Endothelial cell of umbilical vein (primary cell): ENCODE measurements around the gene MBOAT2. TPM values are rescaled to one million over a fixed set of nuclear protein-coding genes. Genes with fewer than 3 reads are reported as not detected.

Experiments used
- BruUV-seq: library from RNA; stranded (reverse); fragments of 400-500 nt; replicated peaks from 2 replicates; lab custom pipeline; 2021; lab: Mats Ljungman, UMichigan
- CTCF ChIA-PET: fragments of 300-600, 350-600 bp; sonication (Branson Sonifier 250); formaldehyde crosslinking; loops from one replicate; lab custom pipeline; 2021; ENCODE audit warnings: antibody characterized with exemption, inconsistent platforms; lab: Charles Lee
- POLR2A ChIA-PET: fragments of 300-600, 350-600 bp; sonication (Branson Sonifier 250); formaldehyde crosslinking; loops from one replicate; lab custom pipeline; 2021; ENCODE audit warnings: antibody characterized with exemption, inconsistent platforms; lab: Charles Lee
- DNase-seq: peaks from one replicate; pipeline ENCODE4 v3.0.0-alpha.2; 2011; ENCODE audit warnings: low read depth, low spot score
- FAIRE-seq: peaks from 2 replicates; lab custom pipeline; 2011; peaks lifted over from hg19 to GRCh38; lab: Jason Lieb, UNC
- H2AFZ ChIP-seq: 2 replicates; pipeline ENCODE4 v1.6.0; 2012; ENCODE audit warnings: low read depth, low read length, control low read depth, inconsistent platforms
- H3K27ac ChIP-seq: 2 replicates; pipeline ENCODE4 v1.5.1; 2011; ENCODE audit warnings: low read depth, mild to moderate bottlenecking, control low read depth, low read length, moderate library complexity; ENCODE audit not compliant: insufficient read depth
- H3K27me3 ChIP-seq, 2 experiments: 2 replicates each; pipeline versions ENCODE4 v1.6.0 to v1.6.1; 2011; ENCODE audit warnings: low read length in 2 of 2, mixed read lengths in 1 of 2; ENCODE audit not compliant: control insufficient read depth in 2 of 2, insufficient read depth in 2 of 2
- H3K36me3 ChIP-seq, 2 experiments: 2 replicates in 1 of 2; 3 replicates in 1 of 2; pipeline ENCODE4 v1.5.1; 2011; ENCODE audit warnings: low read length in 2 of 2, mild to moderate bottlenecking in 1 of 2, moderate library complexity in 1 of 2; ENCODE audit not compliant: control insufficient read depth in 2 of 2, insufficient read depth in 2 of 2; ENCODE audit errors: extremely low read depth in 1 of 2
- H3K4me1 ChIP-seq: 3 replicates; pipeline ENCODE4 v1.5.1; 2011; ENCODE audit warnings: mild to moderate bottlenecking, low read length; ENCODE audit not compliant: control insufficient read depth, insufficient read depth; ENCODE audit errors: extremely low read depth
- H3K4me2 ChIP-seq: 2 replicates; pipeline ENCODE4 v1.6.1; 2011; ENCODE audit warnings: low read length, control low read depth, mixed read lengths; ENCODE audit not compliant: insufficient read depth
- H3K4me3 ChIP-seq, 3 experiments: fragments of 200-600 bp in 1 of 3; sonication (generic), shearing (Covaris generic) in 1 of 3; replicated peaks in 1 of 3; 2 replicates each; pipeline ENCODE4 v1.5.1; 2011 to 2016; ENCODE audit warnings: control low read depth in 3 of 3, low read length in 3 of 3, mild to moderate bottlenecking in 2 of 3, inconsistent platforms in 1 of 3, low read depth in 1 of 3, moderate library complexity in 1 of 3; ENCODE audit not compliant: insufficient read depth in 1 of 3
- H3K79me2 ChIP-seq: 2 replicates; pipeline ENCODE4 v1.6.0; 2012; ENCODE audit warnings: low read length, inconsistent platforms; ENCODE audit not compliant: control insufficient read depth, insufficient read depth
- H3K9ac ChIP-seq: replicated peaks from 2 replicates; pipeline ENCODE3; 2011; ENCODE audit warnings: low read length, control low read depth; ENCODE audit not compliant: insufficient read depth; ENCODE audit errors: extremely low read depth
- H3K9me1 ChIP-seq: replicated peaks from 3 replicates; pipeline ENCODE4 v1.6.0; 2011; ENCODE audit warnings: mild to moderate bottlenecking, low read length; ENCODE audit not compliant: control insufficient read depth, insufficient read depth; ENCODE audit errors: extremely low read depth
- H3K9me3 ChIP-seq: replicated peaks from 2 replicates; pipeline ENCODE4 v1.5.1; 2012; ENCODE audit warnings: low read length, inconsistent platforms; ENCODE audit not compliant: control insufficient read depth, insufficient read depth
- H4K20me1 ChIP-seq: replicated peaks from 2 replicates; pipeline ENCODE3; 2011; ENCODE audit warnings: mild to moderate bottlenecking, low read length; ENCODE audit not compliant: control insufficient read depth, insufficient read depth; ENCODE audit errors: extremely low read depth
- CTCF ChIP-seq, 2 donors: IDR thresholded peaks; 1 replicate in 1 of 2; 2 replicates in 1 of 2; pipeline ENCODE4 v1.5.1; 2011; ENCODE audit warnings: low read length in 2 of 2, mild to moderate bottlenecking in 2 of 2, moderate library complexity in 2 of 2, control low read depth in 1 of 2, inconsistent platforms in 1 of 2, low read depth in 1 of 2; ENCODE audit not compliant: insufficient read depth in 1 of 2; ENCODE audit errors: extremely low read depth in 1 of 2
- EZH2 ChIP-seq: IDR thresholded peaks from 2 replicates; pipeline ENCODE4 v1.6.1; 2012; ENCODE audit warnings: borderline replicate concordance, low read depth, mild to moderate bottlenecking, moderate library complexity, low read length, inconsistent platforms; ENCODE audit not compliant: severe bottlenecking
- GATA2 ChIP-seq: IDR thresholded peaks from 2 replicates; pipeline ENCODE4 v1.7.0; 2011; ENCODE audit warnings: low read depth, mild to moderate bottlenecking, moderate library complexity, mixed read lengths, low read length; ENCODE audit not compliant: insufficient read length, insufficient read depth
- MAX ChIP-seq: IDR thresholded peaks from 2 replicates; pipeline ENCODE4 v1.6.1; 2011; ENCODE audit not compliant: insufficient read depth, insufficient read length
- dilution Hi-C: fragments of 300-500 bp; cut with MboI; formaldehyde crosslinking; loops from one replicate; pipeline ENCODE4 v1.15.0; 2019; ENCODE audit warnings: low sequenced_read_pairs; ENCODE audit not compliant: extremely low pct_ligation_motif_present
- intact Hi-C: fragments of 100-400 bp; cut with micrococcal nuclease; formaldehyde crosslinking; loops from one replicate; pipeline ENCODE4 v1.10.0; 2022
- polyA plus RNA-seq, 4 experiments: library from polyadenylated mRNA; depleted of rRNA in 3 of 4; stranded (reverse) in 3 of 4; unstranded in 1 of 4; fragments of >200 nt; gene quantifications; 2 replicates each; pipeline versions ENCODE4 v1.2.1 to v1.2.3, GENCODE V29; 2011 to 2012; ENCODE audit warnings: missing spikeins in 1 of 4
- total RNA-seq: library from RNA; stranded (reverse); gene quantifications from 2 replicates; pipeline ENCODE4 v1.2.3, GENCODE V29; 2021

Gene MBOAT2
- total and polyA plus RNA-seq, 2 donors (not counting 3 experiments of a cell fraction or from before 2014, with no cell fraction given), result 10.9 to 22.1 TPM

- no peaks in the 10 kb centered on the region for H3K9me3 ChIP-seq
- no peaks in the 10 kb centered on the region for H4K20me1 ChIP-seq
- no peak overlapping the region for H3K4me3 ChIP-seq
- TF ChIP-seq MAX, result no peak
- no peak overlapping the region for H3K27ac ChIP-seq
- no peak for DNase-seq
- ChIA-PET POLR2A (no interaction called here), CTCF (no interaction called here)
- H3K4me1 ChIP-seq, result no peaks in the 10 kb centered on the region
- BruUV-seq, result no TSS peak
- no peaks in the 10 kb centered on the region for H3K79me2 ChIP-seq
- no peak for FAIRE-seq
- H3K36me3 ChIP-seq, result no peaks in the 10 kb centered on the region
- intact Hi-C loops, result no loop called here
- no peak overlapping the region for H2AFZ ChIP-seq
- H3K4me2 ChIP-seq, result no peak overlapping the region
- H3K9me1 ChIP-seq, result no peaks in the 10 kb centered on the region
- dilution Hi-C loops, result no loop called here
- no peaks in the 10 kb centered on the region for H3K27me3 ChIP-seq
- H3K9ac ChIP-seq, result no peak overlapping the region
Observed at GRCh38 chr2:8876628-8877027, 126.9 kb downstream of the MBOAT2 start.

GRCh38 chr2:8872821-8873432 lies 130.6 kb downstream of the MBOAT2 start:
- Histone ChIP-seq H2AFZ (no peak overlapping the region), H3K9me1 (no peaks in the 10 kb centered on the region), H3K4me1 (no peaks in the 10 kb centered on the region), H3K4me3 (no peak overlapping the region), H3K27ac (no peak overlapping the region), H4K20me1 (no peaks in the 10 kb centered on the region), H3K4me2 (no peak overlapping the region), H3K36me3 (no peaks in the 10 kb centered on the region), H3K27me3 (no peaks in the 10 kb centered on the region), H3K9me3 (no peaks in the 10 kb centered on the region), H3K79me2 (no peaks in the 10 kb centered on the region), H3K9ac (no peak overlapping the region)
- ChIA-PET CTCF (interaction anchor here (0.6 to 4.5 kb wide), 23 partner anchors 9 to 1776 kb away, joined by 3 to 126 read pairs (median 4); no protein-coding TSS in a partner anchor), POLR2A (no interaction called here)
- peak; percentile 30 to 43 for TF ChIP-seq CTCF (IDR thresholded peaks at IDR 0.05; ENCODE audit: extremely low read depth in 1 of 2, insufficient read depth in 1 of 2, low read depth in 1 of 2, low read length in 2 of 2)
- no peak for TF ChIP-seq GATA2
- TF ChIP-seq EZH2, result no peak
- DNase-seq (peak; percentile 70), FAIRE-seq (peak; percentile 90)
- dilution Hi-C loops, result no loop called here
- intact Hi-C loops, result loop anchor here (1.0 to 5.0 kb wide), 2 partner anchors 129 to 266 kb away; partner anchors contain the start of gene MBOAT2
- BruUV-seq, result no TSS peak
